ENCODE measurements around the gene AWAT2.

DNA sequence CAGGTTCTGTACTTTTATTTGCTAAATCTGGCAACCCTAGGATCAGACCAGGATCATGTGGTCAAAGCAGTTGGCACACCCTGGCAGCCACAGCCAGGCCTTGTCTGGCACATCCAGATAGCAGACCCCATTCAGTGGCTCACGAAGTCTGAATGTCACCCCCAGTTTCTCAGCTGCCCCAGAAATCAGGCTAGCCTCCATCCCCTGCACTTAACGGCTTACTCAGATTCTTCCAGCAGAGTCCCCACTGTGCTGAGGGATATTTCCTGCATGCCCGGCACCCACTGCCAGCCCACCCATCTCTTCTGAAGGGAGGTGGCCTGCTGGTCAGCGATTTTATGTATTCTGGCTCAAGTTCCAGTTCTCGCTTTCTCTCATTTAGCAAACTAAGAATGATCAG, 4.7 kb upstream of the AWAT2 start:
- TF ChIP-seq, protein P1, sequence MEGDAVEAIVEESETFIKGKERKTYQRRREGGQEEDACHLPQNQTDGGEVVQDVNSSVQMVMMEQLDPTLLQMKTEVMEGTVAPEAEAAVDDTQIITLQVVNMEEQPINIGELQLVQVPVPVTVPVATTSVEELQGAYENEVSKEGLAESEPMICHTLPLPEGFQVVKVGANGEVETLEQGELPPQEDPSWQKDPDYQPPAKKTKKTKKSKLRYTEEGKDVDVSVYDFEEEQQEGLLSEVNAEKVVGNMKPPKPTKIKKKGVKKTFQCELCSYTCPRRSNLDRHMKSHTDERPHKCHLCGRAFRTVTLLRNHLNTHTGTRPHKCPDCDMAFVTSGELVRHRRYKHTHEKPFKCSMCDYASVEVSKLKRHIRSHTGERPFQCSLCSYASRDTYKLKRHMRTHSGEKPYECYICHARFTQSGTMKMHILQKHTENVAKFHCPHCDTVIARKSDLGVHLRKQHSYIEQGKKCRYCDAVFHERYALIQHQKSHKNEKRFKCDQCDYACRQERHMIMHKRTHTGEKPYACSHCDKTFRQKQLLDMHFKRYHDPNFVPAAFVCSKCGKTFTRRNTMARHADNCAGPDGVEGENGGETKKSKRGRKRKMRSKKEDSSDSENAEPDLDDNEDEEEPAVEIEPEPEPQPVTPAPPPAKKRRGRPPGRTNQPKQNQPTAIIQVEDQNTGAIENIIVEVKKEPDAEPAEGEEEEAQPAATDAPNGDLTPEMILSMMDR (IDR thresholded peaks at IDR 0.05) = no peak
- no peak for TF ChIP-seq POLR2A (IDR thresholded peaks at IDR 0.05)

Measured in thyroid gland (tissue), 4 donors.